ENCODE data around the gene EEPD1. TPM values are rescaled to one million over a fixed set of nuclear protein-coding genes. Genes with fewer than 3 reads are reported as not detected.
"Not testable (repeated sequence)": the region's sequence is repeated elsewhere in the genome, so short reads cannot be mapped to it uniquely, and the experiment has no call there.

EEPD1 gene
- total RNA-seq, 4 donors from 2014 or later: 12.4 to 36.2 (median 20.4) TPM

DNA sequence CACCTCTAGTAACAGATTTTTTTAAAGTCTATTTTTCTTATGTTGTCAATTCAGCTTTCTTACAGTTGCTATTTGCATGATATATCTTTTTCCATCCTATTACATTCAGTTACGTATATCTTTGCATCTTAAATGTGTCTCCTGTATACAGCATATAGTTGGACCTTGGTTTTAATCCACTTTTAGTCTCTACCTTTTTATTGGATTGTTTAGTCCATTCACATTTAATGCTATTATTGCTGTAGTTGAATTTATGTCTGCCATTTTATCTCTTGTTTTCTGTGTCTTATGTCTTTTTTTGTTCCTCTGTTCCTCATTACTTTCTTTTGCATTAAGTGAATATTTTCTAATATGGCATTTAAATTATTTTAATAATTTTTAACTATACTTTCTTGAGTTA, 100.6 kb downstream of the EEPD1 start:
- Histone ChIP-seq H3K27me3 (no peaks in the 10 kb centered on the region), H3K4me3 (no peak overlapping the region), H3K9me3 (no peaks in the 10 kb centered on the region), H3K4me1 (peaks cover 0 to 12% (median 9%) of the 10 kb centered on the region in 3 donors), H3K36me3 (no peaks in the 10 kb centered on the region), H3K27ac (no peak overlapping the region)
- no peak for TF ChIP-seq POLR2AphosphoS5 (IDR thresholded peaks at IDR 0.05)
- no peak for TF ChIP-seq EP300 (IDR thresholded peaks at IDR 0.05)
- TF ChIP-seq POLR2A (IDR thresholded peaks at IDR 0.05): no peak
- TF ChIP-seq, protein P1, sequence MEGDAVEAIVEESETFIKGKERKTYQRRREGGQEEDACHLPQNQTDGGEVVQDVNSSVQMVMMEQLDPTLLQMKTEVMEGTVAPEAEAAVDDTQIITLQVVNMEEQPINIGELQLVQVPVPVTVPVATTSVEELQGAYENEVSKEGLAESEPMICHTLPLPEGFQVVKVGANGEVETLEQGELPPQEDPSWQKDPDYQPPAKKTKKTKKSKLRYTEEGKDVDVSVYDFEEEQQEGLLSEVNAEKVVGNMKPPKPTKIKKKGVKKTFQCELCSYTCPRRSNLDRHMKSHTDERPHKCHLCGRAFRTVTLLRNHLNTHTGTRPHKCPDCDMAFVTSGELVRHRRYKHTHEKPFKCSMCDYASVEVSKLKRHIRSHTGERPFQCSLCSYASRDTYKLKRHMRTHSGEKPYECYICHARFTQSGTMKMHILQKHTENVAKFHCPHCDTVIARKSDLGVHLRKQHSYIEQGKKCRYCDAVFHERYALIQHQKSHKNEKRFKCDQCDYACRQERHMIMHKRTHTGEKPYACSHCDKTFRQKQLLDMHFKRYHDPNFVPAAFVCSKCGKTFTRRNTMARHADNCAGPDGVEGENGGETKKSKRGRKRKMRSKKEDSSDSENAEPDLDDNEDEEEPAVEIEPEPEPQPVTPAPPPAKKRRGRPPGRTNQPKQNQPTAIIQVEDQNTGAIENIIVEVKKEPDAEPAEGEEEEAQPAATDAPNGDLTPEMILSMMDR (IDR thresholded peaks at IDR 0.05): no peak
- ATAC-seq: no peak
- WGBS, 2 donors (ENCODE audit: low coverage in 1 of 2): 92% methylated on average over 1 of the region's 1 CpG; no CpG with 5 or more reads in 1 of the 2 donors

DNA sequence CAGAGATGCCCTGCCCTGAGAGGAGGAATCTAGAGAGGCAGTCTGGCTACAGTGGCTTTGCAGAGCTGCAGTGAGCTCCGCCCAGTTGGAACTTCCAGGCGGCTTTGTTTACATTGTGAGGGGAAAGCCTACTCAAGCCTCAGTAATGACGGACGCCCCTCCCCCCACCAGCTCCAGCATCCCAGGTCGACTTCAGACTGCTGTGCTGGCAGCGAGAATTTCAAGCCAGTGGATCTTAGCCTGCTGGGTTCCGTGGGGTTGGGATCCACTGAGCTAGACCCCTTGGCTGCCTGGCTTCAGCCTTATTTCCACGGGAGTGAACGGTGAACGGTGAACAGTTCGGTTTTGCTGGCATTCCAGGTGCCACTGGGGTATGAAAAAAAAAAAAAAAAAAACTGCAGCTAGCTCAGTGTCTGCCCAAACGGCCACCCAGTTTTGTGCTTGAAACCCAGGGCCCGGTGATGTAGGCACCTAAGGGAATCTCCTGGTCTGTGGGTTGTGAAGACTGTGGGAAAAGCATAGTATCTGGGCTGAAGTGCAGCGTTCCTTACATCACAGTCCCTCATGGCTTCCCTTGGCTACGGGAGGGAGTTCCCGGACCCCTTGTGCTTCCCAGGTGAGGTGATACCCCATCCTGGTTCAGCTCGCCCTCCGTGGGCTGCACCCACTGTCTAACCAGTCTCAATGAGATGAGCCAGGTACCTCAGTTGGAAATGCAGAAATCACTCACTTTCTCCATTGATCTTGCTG, 105.6 kb downstream of the EEPD1 start:
- TF ChIP-seq POLR2AphosphoS5 (IDR thresholded peaks at IDR 0.05): peak; percentile 41
- H3K4me1 ChIP-seq: peaks cover 3 to 53% (median 16%) of the 10 kb centered on the region in 3 donors
- WGBS, 2 donors (ENCODE audit: low coverage in 1 of 2): 70 to 76% methylated on average over 6 of the region's 18 CpGs
- peak overlapping the region in 1 of 2 donors; percentile 14 for H3K4me3 ChIP-seq
- H3K36me3 ChIP-seq, H3K27me3 ChIP-seq, H3K9me3 ChIP-seq: not testable (repeated sequence)
- peak; percentile 71 for ATAC-seq
- H3K27ac ChIP-seq: peak overlapping the region in 2 of 4 donors; percentile 38 to 46

DNA sequence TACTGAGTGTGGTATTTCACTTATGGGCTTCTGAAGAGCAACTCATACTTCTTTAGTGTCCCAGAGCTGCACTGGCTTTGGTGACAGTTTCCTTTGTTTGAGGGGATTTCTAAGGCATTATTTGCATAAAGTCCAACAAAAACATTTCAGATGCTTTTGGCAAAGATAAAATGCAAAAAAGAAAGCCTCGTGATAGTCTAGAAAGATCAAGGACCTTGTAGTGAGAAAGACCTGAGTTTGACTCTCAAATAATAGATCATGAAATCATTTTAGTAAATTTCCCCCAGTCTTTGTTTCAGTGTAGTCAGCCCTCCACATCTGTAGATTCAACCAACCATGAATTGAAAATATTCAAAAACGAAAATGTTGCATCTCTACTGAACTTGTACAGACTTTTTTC, 107.4 kb downstream of the EEPD1 start:
- Histone ChIP-seq H3K27me3 (no peaks in the 10 kb centered on the region), H3K36me3 (no peaks in the 10 kb centered on the region), H3K9me3 (no peaks in the 10 kb centered on the region), H3K4me3 (no peak overlapping the region), H3K27ac (no peak overlapping the region), H3K4me1 (peaks cover 11 to 70% (median 29%) of the 10 kb centered on the region in 3 donors)
- TF ChIP-seq EP300 (IDR thresholded peaks at IDR 0.05): no peak
- TF ChIP-seq, protein P1 (IDR thresholded peaks at IDR 0.05): no peak
- TF ChIP-seq POLR2AphosphoS5 (IDR thresholded peaks at IDR 0.05): no peak
- no peak for TF ChIP-seq POLR2A (IDR thresholded peaks at IDR 0.05)
- 48 to 56% methylated on average over 2 of the region's 2 CpGs for WGBS, 2 donors (ENCODE audit: low coverage in 1 of 2)
- ATAC-seq: no peak

DNA sequence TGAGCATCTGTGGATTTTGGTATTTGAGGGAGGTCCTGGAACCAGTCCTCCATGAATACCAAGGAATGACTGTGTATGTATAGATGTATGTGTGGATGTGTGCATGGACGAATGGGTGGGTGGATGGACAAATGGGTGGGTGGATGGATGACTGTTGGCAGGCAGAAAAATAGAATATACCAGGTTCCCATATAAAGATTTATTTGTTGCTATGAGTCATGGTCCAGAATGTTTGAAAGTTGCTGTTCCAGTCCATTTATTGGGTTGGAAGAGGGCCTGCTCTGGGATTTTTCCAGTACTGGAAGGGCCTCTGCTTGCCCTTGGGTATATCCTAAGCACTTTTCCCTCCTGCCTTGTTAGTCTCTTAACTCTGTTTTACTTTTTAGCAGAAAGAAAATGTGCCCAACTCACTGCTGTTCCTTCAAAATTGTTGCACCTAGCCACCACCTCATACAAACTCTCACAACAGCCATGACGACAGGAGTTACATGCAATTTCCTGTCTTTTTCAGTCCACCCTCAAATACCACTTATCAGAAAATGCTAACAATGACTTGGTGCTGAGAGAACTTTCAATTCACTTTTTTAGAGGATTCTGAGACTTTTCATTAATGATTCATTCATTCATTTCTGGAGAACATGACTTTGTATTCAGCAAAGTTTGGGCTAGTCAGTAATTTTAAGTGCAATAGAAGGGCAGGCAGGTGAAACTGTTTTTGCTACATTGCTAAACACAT, 108.1 kb downstream of the EEPD1 start:
- ATAC-seq: no peak
- Histone ChIP-seq H3K27ac (no peak overlapping the region), H3K4me3 (no peak overlapping the region), H3K9me3 (no peaks in the 10 kb centered on the region), H3K27me3 (no peaks in the 10 kb centered on the region), H3K4me1 (peaks cover 12 to 78% (median 29%) of the 10 kb centered on the region in 3 donors), H3K36me3 (no peaks in the 10 kb centered on the region)
- 31 to 57% methylated on average over 2 of the region's 2 CpGs for WGBS, 2 donors (ENCODE audit: low coverage in 1 of 2)
- TF ChIP-seq, protein P1 (IDR thresholded peaks at IDR 0.05): no peak
- no peak for TF ChIP-seq EP300 (IDR thresholded peaks at IDR 0.05)
- no peak for TF ChIP-seq POLR2A (IDR thresholded peaks at IDR 0.05)
- no peak for TF ChIP-seq POLR2AphosphoS5 (IDR thresholded peaks at IDR 0.05)

DNA sequence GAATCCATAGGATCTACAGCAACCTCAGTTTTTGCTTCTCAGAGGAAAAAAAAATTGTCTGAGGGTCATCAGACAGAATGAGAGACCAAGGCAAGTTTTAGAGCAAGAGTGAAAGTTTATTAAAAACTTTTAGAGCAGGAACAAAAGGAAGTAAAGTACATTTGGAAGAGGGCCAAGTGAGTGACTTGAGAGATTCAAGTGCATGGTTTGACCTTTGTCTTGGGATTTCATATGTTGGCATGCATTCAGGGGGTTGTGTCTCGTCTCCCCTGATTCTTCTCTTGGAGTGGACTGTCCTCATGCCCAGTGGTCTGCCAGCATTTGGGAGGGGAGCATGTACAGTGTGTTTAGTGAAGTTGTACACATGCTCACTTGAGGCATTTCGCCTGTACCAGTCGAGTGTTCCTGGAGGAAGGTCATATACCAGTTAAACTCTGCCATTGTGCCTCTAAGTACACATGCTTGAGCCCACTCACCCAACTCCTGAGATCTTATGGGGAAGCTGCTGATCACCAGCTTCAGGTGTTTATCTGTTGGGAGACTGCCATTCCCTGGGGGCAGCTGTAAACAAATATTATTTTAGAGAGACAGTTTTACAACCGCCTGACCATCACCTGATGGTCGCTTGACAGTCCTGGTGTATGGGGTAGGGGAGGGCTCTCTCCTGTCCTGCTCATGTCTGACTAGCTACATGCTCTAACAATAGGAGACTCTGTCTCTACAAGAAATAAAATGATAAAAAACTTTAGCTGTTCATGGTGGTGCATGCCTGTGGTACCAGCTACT, 109.4 kb downstream of the EEPD1 start:
- 29 to 44% methylated on average over 3 to 4 of the region's 5 CpGs for WGBS, 2 donors (ENCODE audit: low coverage in 1 of 2)
- TF ChIP-seq, protein P1 (IDR thresholded peaks at IDR 0.05): no peak
- TF ChIP-seq POLR2AphosphoS5 (IDR thresholded peaks at IDR 0.05) (no peak), EP300 (IDR thresholded peaks at IDR 0.05) (no peak), POLR2A (IDR thresholded peaks at IDR 0.05) (no peak)
- no peaks in the 10 kb centered on the region for H3K9me3 ChIP-seq
- H3K4me1 ChIP-seq: peaks cover 12 to 79% (median 29%) of the 10 kb centered on the region in 3 donors
- no peak for ATAC-seq
- peak overlapping the region in 1 of 4 donors; percentile 13 for H3K27ac ChIP-seq
- no peak overlapping the region for H3K4me3 ChIP-seq
- H3K27me3 ChIP-seq: no peaks in the 10 kb centered on the region
- H3K36me3 ChIP-seq: no peaks in the 10 kb centered on the region
